Ascending aorta (tissue), 2 donors: ENCODE results near the gene TASP1. TPM values are rescaled to one million over a fixed set of nuclear protein-coding genes. Genes with fewer than 3 reads are reported as not detected.

Source experiments
- DNase-seq, 2 donors: peaks; one replicate each; pipeline ENCODE4 v3.0.0-alpha.2; 2019; ENCODE audit warnings: low spot score in 2 of 2
- H3K27ac ChIP-seq, 2 donors: fragments of 200-600 bp; sonication (generic); one replicate each; pipeline ENCODE4 v1.5.1; 2016 to 2017; ENCODE audit warnings: mild to moderate bottlenecking in 1 of 2
- H3K27me3 ChIP-seq: fragments of 200-600 bp; sonication (generic); one replicate; pipeline ENCODE4 v1.5.1; 2017
- H3K36me3 ChIP-seq, 2 donors: fragments of 200-600 bp; sonication (generic); one replicate each; pipeline ENCODE4 v1.5.1; 2016
- H3K4me1 ChIP-seq, 2 donors: fragments of 200-600 bp; sonication (generic); one replicate each; pipeline ENCODE4 v1.5.1; 2016 to 2017; ENCODE audit warnings: mild to moderate bottlenecking in 1 of 2
- H3K4me3 ChIP-seq, 2 donors: fragments of 200-600 bp; sonication (generic); one replicate each; pipeline ENCODE4 v1.5.1; 2016 to 2017; ENCODE audit warnings: mild to moderate bottlenecking in 1 of 2
- H3K9me3 ChIP-seq, 2 donors: fragments of 200-600 bp; sonication (generic); one replicate each; pipeline ENCODE4 v1.5.1; 2016
- CTCF ChIP-seq, 3 experiments: fragments of 200-600 bp in 2 of 3; fragments of 450-650 bp in 1 of 3; sonication (generic) in 2 of 3; IDR thresholded peaks; one replicate each; pipeline ENCODE4 v1.5.1; 2016 to 2019; ENCODE audit warnings: antibody characterized with exemption in 3 of 3, mild to moderate bottlenecking in 1 of 3, moderate library complexity in 1 of 3
- intact Hi-C: fragments of 100-400 bp; cut with DNase I; formaldehyde crosslinking; loops from one replicate; pipeline ENCODE4 v1.15.1; 2023
- total RNA-seq: library from RNA; depleted of rRNA; stranded (reverse); fragments of >200 nt; gene quantifications from one replicate; pipeline ENCODE4 v1.1.0, GENCODE V29; 2016

Gene TASP1
- total RNA-seq, 1 donor from 2014 or later: 17.2 TPM

DNA sequence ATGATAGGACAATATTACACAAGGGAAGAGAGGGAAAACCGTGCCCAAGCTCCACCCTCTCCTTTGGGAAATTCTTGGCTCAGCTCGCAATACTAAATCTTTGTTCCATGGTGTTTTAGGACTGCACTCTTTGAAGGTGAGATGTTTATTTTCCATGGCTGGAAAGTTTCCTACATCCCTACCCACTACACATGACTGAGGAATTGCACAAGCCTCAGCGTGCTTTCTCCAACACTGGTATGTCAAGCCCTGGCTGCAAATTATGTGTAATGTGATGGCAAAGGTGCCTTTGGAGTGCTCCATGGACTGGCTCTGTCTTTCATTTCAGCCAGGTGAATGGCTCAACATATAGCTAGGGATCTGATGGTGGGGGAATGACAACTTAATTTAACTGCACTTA, 283.3 kb downstream of the TASP1 start:
- TF ChIP-seq CTCF (IDR thresholded peaks at IDR 0.05): no peak
- no peaks in the 10 kb centered on the region for H3K9me3 ChIP-seq
- no peak for DNase-seq
- intact Hi-C loops: no loop called here
- no peaks in the 10 kb centered on the region for H3K36me3 ChIP-seq
- H3K4me3 ChIP-seq: no peak overlapping the region
- no peaks in the 10 kb centered on the region for H3K4me1 ChIP-seq
- no peaks in the 10 kb centered on the region for H3K27me3 ChIP-seq
- no peak overlapping the region for H3K27ac ChIP-seq

- Histone ChIP-seq H3K36me3 (no peaks in the 10 kb centered on the region), H3K4me1 (no peaks in the 10 kb centered on the region), H3K27ac (no peak overlapping the region), H3K27me3 (no peaks in the 10 kb centered on the region), H3K4me3 (no peak overlapping the region), H3K9me3 (no peaks in the 10 kb centered on the region)
- no peak for DNase-seq
- no peak for TF ChIP-seq CTCF (IDR thresholded peaks at IDR 0.05)
- intact Hi-C loops: no loop called here
Observed at GRCh38 chr20:13353261-13353945, 285.3 kb downstream of the TASP1 start.

- no peak for DNase-seq
- Histone ChIP-seq H3K36me3 (no peaks in the 10 kb centered on the region), H3K4me1 (peaks cover 0 to 3% of the 10 kb centered on the region in 2 donors), H3K27ac (no peak overlapping the region), H3K9me3 (no peaks in the 10 kb centered on the region), H3K27me3 (no peaks in the 10 kb centered on the region), H3K4me3 (no peak overlapping the region)
- intact Hi-C loops: no loop called here
- TF ChIP-seq CTCF (IDR thresholded peaks at IDR 0.05): no peak
Observed at GRCh38 chr20:13349235-13349604, 289.5 kb downstream of the TASP1 start.

GRCh38 chr20:13348311-13349234, 290.2 kb downstream of the TASP1 start:
- intact Hi-C loops: no loop called here
- H3K27me3 ChIP-seq: no peaks in the 10 kb centered on the region
- peak overlapping the region in 1 of 2 donors; percentile 49 for H3K27ac ChIP-seq
- H3K4me1 ChIP-seq: peaks cover 0 to 3% of the 10 kb centered on the region in 2 donors
- H3K4me3 ChIP-seq: peak overlapping the region in 1 of 2 donors; percentile 11
- no peak for TF ChIP-seq CTCF (IDR thresholded peaks at IDR 0.05)
- H3K36me3 ChIP-seq: no peaks in the 10 kb centered on the region
- no peaks in the 10 kb centered on the region for H3K9me3 ChIP-seq
- no peak for DNase-seq

- Histone ChIP-seq H3K27ac (no peak overlapping the region), H3K36me3 (no peaks in the 10 kb centered on the region), H3K4me3 (no peak overlapping the region), H3K27me3 (no peaks in the 10 kb centered on the region), H3K9me3 (no peaks in the 10 kb centered on the region), H3K4me1 (peaks cover 0 to 3% of the 10 kb centered on the region in 2 donors)
- DNase-seq: no peak
- no peak for TF ChIP-seq CTCF (IDR thresholded peaks at IDR 0.05)
- intact Hi-C loops: no loop called here
Observed at GRCh38 chr20:13344671-13345070, 294.1 kb downstream of the TASP1 start.
